Activated B cell treated with CpG ODN at 0.5 μM for 24 hours (primary cell): Measurements from ENCODE around the gene DUSP22. TPM values are rescaled to one million over a fixed set of nuclear protein-coding genes. Genes with fewer than 3 reads are reported as not detected.
A peak's percentile ranks its signal among the peaks of the same experiment; 100 is the strongest.

Experiments
- ATAC-seq: fragments of 200-7000 bp; cut with Tn5 transposase; one replicate; pipeline ENCODE4 v1.10.0; 2021; ENCODE audit warnings: low read depth, mild to moderate bottlenecking, moderate library complexity
- CTCF ChIA-PET: fragments of 350-600 bp; sonication (Branson Sonifier 250); formaldehyde crosslinking; loops from one replicate; lab custom pipeline; 2021; ENCODE audit warnings: antibody characterized with exemption; lab: Charles Lee
- POLR2A ChIA-PET: fragments of 350-600 bp; sonication (Branson Sonifier 250); formaldehyde crosslinking; loops from one replicate; lab custom pipeline; 2021; ENCODE audit warnings: antibody characterized with exemption; lab: Charles Lee
- DNase-seq: peaks from one replicate; pipeline ENCODE4 v3.0.0; 2022
- H3K27ac Mint-ChIP-seq: one replicate; pipeline ENCODE4 v1.8.0; 2020; ENCODE audit warnings: mixed read lengths
- H3K27me3 Mint-ChIP-seq: one replicate; pipeline ENCODE4 v1.8.0; 2021; ENCODE audit warnings: mixed read lengths
- H3K36me3 Mint-ChIP-seq: one replicate; pipeline ENCODE4 v1.8.0; 2021; ENCODE audit warnings: low read depth, mixed read lengths
- H3K4me1 Mint-ChIP-seq: one replicate; pipeline ENCODE4 v1.8.0; 2021; ENCODE audit warnings: mixed read lengths
- H3K4me3 Mint-ChIP-seq: one replicate; pipeline ENCODE4 v1.8.0; 2020; ENCODE audit warnings: mild to moderate bottlenecking, mixed read lengths
- H3K9me3 Mint-ChIP-seq: one replicate; pipeline ENCODE4 v1.8.0; 2020; ENCODE audit warnings: mixed read lengths
- intact Hi-C: fragments of 100-400 bp; cut with micrococcal nuclease; formaldehyde crosslinking; loops from one replicate; pipeline ENCODE4 v1.15.1; 2024
- total RNA-seq: library from RNA; stranded (reverse); gene quantifications from 2 replicates; pipeline ENCODE4 v1.2.3, GENCODE V29; 2022
- TF ChIP-seq, protein P1 (sequence below): fragments of 200-600 bp; IDR thresholded peaks from one replicate; pipeline ENCODE4 v1.8.0; 2022; ENCODE audit warnings: antibody characterized with exemption, mild to moderate bottlenecking

DUSP22 gene
- total RNA-seq, 1 donor from 2014 or later = 153 TPM

DNA sequence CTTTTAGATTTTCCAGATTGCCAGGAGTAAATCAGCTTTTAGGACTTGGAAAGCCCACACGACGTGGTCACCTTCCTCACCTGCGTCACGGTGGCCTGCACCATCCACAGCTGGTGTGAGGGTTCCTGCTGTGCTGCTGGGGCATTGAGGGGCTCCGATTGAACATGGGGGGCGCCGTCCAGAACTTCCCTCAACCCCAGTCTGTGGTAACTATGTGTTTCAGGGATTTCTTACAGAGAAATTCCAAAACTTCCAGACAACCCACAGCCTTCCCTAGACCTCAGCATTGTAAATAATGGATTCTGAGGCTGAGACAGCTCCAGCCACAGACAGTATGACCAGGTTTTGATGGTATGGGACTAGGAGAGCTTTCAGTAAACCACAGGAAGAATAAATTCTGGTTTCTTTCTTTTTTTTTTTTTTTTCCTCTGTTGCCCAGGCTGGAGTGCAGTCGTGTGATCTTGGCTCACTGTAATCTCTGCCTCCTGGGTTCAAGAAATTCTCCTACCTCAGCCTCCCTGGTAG, 52.6 kb downstream of the DUSP22 start:
- DNase-seq = no peak
- Mint-ChIP-seq H3K27me3 (no peaks in the 10 kb centered on the region), H3K4me3 (no peak overlapping the region), H3K4me1 (peaks cover 85% of the 10 kb centered on the region), H3K36me3 (peaks cover 73% of the 10 kb centered on the region), H3K9me3 (no peaks in the 10 kb centered on the region), H3K27ac (peak overlapping the region; percentile 41)
- TF ChIP-seq, protein P1, sequence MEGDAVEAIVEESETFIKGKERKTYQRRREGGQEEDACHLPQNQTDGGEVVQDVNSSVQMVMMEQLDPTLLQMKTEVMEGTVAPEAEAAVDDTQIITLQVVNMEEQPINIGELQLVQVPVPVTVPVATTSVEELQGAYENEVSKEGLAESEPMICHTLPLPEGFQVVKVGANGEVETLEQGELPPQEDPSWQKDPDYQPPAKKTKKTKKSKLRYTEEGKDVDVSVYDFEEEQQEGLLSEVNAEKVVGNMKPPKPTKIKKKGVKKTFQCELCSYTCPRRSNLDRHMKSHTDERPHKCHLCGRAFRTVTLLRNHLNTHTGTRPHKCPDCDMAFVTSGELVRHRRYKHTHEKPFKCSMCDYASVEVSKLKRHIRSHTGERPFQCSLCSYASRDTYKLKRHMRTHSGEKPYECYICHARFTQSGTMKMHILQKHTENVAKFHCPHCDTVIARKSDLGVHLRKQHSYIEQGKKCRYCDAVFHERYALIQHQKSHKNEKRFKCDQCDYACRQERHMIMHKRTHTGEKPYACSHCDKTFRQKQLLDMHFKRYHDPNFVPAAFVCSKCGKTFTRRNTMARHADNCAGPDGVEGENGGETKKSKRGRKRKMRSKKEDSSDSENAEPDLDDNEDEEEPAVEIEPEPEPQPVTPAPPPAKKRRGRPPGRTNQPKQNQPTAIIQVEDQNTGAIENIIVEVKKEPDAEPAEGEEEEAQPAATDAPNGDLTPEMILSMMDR = no peak
- POLR2A ChIA-PET = interaction anchor here (0.6 to 1.3 kb wide), 6 partner anchors 10 to 91 kb away, joined by 3 to 18 read pairs (median 6); partner anchors contain the start of genes DUSP22 and IRF4
- no peak for ATAC-seq
- intact Hi-C loops = no loop called here
- CTCF ChIA-PET = no interaction called here

DNA sequence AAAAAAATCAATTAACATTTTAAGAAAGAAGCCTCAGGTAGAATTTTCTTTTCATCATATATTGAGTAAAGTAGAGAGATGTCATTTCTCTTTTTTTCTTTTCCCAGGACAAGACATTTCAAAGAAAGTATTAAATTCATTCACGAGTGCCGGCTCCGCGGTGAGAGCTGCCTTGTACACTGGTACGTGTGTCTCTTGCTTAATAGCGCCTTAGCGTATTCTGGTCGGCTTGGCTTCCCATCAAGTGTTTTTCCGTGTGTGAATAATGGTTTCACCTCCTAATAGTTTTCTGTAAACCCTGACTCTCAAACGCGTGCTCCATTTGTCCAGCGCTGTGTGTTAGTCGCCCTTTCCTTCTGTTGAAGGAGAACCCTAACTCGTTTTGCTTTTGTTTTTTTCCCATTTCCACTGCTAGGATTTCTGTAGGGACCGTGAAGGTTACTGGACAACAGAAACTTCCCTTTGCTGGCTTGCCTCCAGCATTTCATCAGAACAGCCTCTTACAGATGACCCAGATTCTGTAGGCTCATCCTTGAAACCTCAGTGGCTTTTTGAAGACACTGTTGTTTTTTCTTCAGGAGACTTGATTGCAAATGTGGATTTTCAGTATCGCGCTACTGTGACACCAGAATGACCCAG, 53.6 kb downstream of the DUSP22 start:
- POLR2A ChIA-PET = interaction anchor here (0.7 to 1.0 kb wide), 3 partner anchors 9 to 46 kb away, joined by 5 to 18 read pairs (median 12); partner anchors contain the start of gene IRF4
- TF ChIP-seq, protein P1 = no peak
- no peak for ATAC-seq
- peaks cover 81% of the 10 kb centered on the region for H3K36me3 Mint-ChIP-seq
- H3K27me3 Mint-ChIP-seq = no peaks in the 10 kb centered on the region
- H3K4me1 Mint-ChIP-seq = peaks cover 82% of the 10 kb centered on the region
- no peak for DNase-seq
- intact Hi-C loops = loop anchor here (2.0 kb wide), 2 partner anchors 17 to 33 kb away; no protein-coding TSS in a partner anchor
- H3K9me3 Mint-ChIP-seq = no peaks in the 10 kb centered on the region
- no peak overlapping the region for H3K27ac Mint-ChIP-seq
- H3K4me3 Mint-ChIP-seq = no peak overlapping the region
- CTCF ChIA-PET = no interaction called here

DNA sequence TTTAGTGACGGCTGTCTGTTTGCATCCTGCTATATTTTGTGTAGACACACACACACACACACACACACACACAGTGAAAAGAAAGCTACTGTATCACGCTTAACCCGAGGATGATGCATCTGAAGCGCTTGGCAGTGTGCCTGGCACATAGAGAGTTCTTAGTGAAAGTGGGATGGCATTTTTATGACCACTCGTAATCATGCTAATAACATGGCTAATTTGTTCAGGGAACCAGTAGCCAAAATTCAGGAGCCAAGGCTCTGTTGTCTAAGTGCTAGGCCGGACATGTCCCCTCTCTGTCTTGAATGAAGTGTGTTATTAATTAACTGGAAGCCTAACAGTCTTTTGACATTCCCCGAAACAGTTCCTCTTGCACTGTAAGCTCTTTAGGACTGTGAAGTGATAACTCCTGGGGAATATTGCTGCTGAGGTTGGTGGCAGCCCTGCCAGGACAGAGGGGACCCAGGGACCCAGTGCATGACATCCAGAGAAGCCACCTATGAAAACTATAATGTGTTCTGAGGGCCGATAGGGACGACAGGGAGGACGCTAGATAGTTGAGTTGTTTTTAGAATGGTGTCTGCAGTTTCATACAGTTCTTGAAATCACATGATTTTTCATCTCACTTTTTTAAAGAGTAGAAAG, 54.2 kb downstream of the DUSP22 start:
- Mint-ChIP-seq H3K4me1 (peaks cover 75% of the 10 kb centered on the region), H3K27ac (peak overlapping the region; percentile 77), H3K4me3 (peak overlapping the region; percentile 59), H3K27me3 (no peaks in the 10 kb centered on the region), H3K36me3 (peaks cover 82% of the 10 kb centered on the region), H3K9me3 (no peaks in the 10 kb centered on the region)
- no peak for ATAC-seq
- ChIA-PET POLR2A (interaction anchor here (1.1 kb wide), 1 partner anchor 8 kb away, joined by 3 read pairs; no protein-coding TSS in a partner anchor), CTCF (no interaction called here)
- TF ChIP-seq, protein P1 = no peak
- intact Hi-C loops = loop anchor here (1.0 to 2.0 kb wide), 3 partner anchors 7 to 32 kb away; no protein-coding TSS in a partner anchor
- no peak for DNase-seq

DNA sequence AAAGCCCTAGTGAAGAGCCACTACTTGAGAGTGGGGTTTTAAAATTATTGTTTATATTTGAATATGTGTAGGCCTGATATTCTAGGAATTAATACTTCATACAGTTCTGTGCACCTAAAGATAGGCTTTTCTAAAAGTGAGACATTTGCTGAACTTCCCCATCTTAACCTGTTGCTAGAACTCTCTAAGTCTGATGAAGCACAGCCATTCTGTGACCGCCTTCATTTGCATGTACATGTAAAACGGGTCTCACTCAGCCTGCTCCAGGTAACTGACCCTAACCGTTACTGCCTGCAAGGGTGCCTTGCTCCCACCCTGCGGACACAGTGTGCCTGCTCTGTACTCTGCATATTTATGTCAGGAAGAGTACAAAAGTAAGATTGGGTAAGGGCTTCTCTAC, 54.9 kb downstream of the DUSP22 start:
- H3K4me1 Mint-ChIP-seq = peaks cover 68% of the 10 kb centered on the region
- ChIA-PET CTCF (no interaction called here), POLR2A (interaction anchor here (1.1 to 1.6 kb wide), 4 partner anchors 9 to 47 kb away, joined by 3 to 11 read pairs (median 3); partner anchors contain the start of gene IRF4)
- peaks cover 85% of the 10 kb centered on the region for H3K36me3 Mint-ChIP-seq
- H3K9me3 Mint-ChIP-seq = no peaks in the 10 kb centered on the region
- peak; percentile 92 for ATAC-seq
- H3K27ac Mint-ChIP-seq = peak overlapping the region; percentile 77
- no peaks in the 10 kb centered on the region for H3K27me3 Mint-ChIP-seq
- no peak for DNase-seq
- peak overlapping the region; percentile 59 for H3K4me3 Mint-ChIP-seq
- TF ChIP-seq, protein P1 = no peak
- intact Hi-C loops = loop anchor here (1.0 to 2.0 kb wide), 3 partner anchors 8 to 32 kb away; no protein-coding TSS in a partner anchor
